ENCODE measurements around the gene NUDT5.
"Not testable (repeated sequence)": the region's sequence is repeated elsewhere in the genome, so short reads cannot be mapped to it uniquely, and the experiment has no call there.

The NUDT5 gene

DNA sequence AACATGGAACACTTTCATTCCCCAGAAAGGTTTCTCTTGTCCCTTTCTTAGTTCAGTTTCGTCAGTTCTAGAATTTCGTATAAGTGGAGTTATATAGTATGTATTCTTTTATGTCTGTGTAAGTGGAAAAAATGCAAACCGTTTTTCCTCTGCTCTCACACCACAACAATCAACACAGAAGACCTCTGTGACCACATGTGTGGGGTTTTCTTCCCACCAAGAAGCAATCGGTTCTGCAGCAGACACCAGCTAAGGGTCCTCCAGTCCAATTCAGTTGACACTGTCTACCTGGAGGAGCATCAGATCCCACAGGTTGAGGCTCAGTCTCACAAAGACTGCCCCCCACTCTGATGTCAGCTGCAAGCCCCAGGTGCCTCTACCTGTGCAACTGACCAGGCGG lies 6.5 kb upstream of the NUDT5 start:
- DNase-seq, result no peak

DNA sequence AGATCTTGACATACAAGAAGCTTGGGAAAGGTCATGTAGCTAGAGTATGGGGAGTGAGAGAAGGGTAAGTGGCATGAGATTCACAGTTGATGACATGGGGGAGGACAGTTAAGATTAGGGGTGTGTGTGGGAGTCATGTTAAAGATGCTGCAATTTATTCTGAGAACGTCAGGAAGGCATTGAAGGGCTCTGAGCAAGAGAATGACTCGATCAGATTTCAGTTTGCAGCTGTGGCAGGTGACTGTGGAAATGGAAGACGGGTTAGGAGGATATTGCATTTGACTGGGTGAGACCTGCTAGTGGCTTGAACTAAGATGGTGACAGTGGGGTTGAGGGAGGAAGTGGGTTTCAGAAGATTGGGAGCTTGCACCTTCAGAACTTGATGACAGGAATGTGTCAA lies 5.9 kb upstream of the NUDT5 start:
- no peak for DNase-seq

DNA sequence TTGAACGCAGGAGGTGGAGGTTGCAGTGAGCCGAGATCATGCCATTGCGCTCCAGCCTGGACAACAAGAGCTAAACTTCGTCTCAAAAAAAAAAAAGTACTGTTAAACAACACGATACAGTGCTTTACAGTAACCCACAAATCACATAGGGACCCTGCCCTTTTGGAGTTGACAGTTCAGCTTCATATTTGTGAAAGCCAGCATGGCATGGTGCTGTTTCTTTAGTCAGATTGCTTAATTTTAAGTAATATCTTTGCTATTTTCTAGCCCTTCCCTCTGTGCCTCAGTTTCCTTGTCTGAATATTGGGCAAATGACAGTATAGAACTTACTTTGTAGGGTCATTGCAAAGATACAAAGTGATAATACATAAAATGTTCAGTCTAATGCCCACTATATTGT lies 5.2 kb upstream of the NUDT5 start:
- no peak for DNase-seq

DNA sequence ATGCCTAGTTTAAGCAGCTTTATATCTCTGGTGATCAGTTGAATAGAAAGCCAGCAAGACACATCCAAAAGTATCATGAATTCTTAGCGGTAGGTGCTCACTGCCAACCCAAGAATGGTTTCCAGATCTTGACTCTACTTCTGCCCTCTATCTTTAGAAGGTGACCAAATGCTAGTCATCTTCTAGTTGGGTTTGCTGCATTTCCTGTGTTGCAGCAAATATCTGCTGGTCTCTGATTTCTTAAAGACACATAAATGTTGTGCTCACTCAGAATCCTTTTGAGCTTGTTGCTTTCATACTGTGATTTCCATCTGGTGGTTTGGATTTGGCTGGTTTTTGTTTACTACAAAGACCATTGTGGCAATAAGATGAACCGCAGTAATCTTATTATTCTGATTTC lies 2.5 kb upstream of the NUDT5 start:
- DNase-seq, result no peak

DNA sequence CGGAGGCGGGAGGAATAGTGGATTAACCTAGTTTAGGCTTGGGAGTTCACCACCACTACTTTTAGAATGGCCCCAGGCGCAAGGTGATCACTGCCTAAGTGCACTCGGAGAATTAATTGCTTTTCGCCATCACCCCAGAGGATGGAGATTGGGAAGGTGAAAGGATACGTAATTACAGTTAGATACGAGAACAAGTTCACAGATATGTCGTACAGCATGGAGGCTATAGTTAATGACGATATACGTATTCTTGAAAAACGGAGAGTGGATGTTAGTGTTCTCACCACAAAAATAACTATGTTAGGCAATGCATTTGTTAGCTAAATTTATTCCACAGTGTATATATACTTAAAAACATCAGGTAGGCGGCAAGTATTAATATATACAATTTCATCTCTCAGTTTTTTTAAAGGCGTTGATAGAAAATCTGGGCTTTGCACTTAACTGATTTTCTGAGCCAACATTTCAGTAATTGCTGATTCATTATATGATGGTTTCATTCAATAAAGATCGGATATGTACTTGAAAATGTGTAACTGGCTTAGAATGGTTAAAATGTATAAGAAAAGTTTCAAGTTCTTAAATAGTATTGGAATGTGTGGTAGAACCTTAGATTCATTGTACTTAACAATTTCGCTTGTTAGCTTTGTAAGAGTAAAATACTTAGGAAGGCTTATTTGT lies 980 bp upstream of the NUDT5 start:
- DNase-seq, result no peak

DNA sequence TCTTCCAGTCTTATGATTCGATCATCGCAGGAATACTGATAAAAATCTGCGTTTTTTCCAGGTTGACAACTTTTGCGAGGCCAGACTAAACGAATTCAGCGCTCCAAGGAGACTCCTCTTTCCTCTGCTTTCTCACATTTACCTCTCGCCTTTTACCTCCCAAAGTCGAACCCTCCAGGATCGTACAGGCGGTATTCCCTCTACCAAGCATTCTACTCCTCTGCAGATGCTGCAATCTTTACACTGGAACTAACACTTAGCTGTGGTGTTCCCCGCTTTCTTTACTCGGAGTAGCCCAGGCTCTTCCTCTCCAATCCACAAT lies 449 bp downstream of the NUDT5 start:
- no peak for DNase-seq

DNA sequence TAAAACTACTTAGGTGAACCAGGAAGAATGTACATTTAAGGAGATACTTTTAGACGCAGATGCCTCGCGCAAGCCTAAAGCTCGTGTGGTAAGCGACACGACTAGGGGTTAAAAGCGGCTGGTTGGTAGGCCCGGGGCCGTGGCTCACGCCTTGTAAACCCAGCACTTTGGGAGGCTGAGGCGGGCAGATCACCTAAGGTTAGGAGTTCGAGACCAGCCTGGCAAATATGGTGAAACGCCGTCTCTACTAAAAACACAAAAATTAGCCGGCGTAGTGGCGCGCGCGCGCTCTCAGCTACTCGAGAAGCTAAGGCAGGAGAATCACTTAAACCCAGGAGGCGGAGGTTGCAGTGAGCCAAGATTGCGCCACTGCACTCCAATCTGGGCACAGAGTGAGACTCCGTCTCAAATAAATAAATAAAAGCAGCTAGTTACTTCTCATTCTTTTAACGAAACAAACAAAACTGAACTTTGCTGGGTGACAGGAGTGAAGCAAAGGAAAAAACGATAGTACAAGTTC lies 879 bp downstream of the NUDT5 start:
- peak; percentile 21 for DNase-seq

DNA sequence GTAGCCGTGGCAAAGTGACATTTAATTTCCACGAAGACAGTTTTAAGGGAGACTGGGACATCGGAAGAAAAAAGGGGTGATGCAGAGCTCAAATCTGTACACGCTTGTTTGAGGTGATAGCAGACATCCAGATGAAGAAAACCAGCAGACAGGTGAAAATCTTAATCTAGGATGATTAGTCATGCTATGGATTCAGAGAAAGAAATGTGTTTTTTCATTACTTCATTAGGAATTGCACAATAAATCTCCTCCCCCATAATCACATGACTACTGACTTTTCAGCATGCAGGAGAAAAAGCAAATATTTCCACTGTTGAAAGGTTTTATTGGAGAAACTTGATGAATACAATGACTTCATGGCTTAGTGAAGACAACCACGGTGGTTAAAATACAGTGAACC lies 2.5 kb downstream of the NUDT5 start:
- no peak for DNase-seq

DNA sequence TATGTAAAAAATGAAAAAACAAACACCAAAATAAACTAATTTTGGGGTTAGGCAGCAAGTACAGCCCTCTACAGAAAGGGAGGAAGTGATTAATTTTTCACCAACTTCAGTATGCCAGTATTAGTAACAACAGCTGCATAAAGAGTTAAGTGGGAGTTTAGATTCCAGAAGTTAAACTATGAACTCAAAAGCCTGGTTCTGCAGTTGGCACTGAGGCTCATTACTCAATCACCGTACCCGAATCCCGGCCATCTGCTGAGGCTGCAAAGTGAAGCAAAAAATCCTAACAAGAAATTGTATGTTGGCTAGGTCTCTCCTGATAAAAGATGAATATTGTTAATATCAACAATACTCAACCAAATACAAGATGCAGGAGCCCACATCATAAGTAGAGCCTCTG lies 4.0 kb downstream of the NUDT5 start:
- DNase-seq, result no peak

DNA sequence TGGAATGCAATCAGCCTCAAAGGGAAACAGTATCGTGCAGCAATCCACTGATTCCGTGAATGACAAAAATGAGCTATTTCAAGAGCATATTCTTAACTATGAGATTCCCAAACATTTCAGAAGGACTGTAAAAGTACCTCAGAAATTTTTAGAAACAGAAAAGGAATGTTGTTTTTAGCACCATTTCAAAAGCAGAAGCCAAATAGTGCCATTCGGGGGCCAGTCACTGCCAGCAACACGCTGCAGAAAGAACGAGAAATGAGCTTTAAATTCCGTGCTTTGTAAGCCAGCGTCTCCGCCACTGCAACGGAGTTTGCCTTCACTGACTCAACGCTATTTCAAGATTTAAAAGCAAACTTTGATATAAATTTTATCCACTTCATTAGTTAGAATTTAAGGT lies 6.3 kb downstream of the NUDT5 start:
- no peak for DNase-seq

DNA sequence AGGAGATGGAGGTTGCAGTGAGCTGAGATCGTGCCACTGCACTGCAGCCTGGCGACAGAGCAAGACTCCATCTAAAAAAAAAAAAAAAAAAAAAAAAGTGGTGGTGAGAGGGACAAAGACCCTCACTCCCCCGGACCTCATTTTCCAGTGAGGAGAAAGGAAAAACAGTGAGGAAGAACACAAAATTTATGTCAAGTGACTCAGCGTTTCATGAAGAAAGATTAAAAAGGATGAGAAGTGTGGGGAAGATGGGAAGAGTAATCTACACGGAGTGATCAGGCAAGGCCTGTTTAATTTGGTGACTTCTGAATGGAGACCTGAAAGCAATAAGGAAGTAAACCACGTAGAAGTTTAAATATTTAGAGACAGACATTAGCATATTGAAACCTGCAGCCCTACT lies 7.0 kb downstream of the NUDT5 start:
- DNase-seq, result no peak

DNA sequence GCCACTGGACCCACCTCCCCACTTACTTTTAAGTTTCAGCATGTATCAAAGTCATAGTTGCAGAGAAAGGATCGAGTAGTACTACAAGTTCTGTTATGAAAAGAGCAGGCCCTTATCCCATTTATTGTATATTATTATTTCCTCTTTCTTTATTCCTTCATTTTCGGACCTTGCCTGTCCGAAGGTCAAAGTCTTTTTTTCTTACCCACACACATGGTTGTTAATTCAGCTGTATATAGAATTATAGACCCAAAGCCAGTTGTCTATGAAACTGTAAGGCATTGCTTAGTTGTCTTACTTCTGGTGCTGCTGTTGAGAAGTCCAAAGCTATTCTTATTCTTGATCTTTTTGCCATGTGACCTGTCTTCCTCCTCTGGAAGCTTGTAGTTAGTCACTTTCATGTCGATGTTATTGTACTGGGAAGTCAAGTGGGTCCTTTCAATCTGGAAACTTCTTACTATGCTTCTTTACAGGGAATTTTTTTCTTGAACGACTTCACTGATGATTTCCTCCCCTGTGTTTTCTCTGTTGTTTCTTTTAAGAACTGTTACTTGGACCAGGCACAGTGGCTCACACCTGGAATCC lies 8.3 kb downstream of the NUDT5 start:
- DNase-seq, result no peak

DNA sequence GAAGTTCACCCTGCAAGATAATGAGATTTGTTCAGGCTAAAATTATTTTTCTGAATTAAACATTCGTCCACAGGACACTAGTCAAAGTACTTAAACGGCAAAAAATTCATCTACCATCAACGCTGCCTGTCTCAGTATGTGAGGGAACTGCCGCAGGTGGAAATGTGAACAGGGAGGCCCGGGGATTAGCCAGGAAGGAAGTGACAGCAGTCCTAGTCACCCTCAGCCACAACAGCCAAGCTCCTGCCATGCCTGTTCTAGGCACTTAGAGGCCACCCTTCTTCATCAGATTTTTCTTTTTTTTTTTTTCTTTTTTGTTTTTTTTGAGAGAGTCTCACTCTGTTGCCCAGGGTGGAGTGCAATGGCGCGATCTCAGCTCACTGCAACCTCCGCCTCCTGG lies 9.4 kb downstream of the NUDT5 start:
- no peak for DNase-seq

DNA sequence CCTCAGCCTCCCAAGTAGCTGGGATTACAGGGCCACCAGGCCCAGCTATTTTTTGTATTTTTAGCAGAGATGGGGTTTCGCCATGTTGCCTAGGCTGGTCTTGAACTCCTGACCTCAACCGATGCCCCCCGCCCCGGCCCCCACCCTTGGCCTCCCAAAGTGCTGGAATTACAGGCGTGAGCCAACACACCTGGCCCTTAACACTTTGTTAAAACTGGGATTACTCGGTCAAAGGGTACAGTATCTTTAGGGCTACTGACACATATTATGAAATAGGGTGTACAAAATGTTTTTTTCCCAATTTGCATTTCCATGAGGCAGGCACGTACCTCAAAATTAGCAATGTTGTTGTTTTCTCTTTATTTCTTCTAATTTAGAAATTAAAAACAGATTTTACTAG lies 11.5 kb downstream of the NUDT5 start:
- DNase-seq, result no peak

DNA sequence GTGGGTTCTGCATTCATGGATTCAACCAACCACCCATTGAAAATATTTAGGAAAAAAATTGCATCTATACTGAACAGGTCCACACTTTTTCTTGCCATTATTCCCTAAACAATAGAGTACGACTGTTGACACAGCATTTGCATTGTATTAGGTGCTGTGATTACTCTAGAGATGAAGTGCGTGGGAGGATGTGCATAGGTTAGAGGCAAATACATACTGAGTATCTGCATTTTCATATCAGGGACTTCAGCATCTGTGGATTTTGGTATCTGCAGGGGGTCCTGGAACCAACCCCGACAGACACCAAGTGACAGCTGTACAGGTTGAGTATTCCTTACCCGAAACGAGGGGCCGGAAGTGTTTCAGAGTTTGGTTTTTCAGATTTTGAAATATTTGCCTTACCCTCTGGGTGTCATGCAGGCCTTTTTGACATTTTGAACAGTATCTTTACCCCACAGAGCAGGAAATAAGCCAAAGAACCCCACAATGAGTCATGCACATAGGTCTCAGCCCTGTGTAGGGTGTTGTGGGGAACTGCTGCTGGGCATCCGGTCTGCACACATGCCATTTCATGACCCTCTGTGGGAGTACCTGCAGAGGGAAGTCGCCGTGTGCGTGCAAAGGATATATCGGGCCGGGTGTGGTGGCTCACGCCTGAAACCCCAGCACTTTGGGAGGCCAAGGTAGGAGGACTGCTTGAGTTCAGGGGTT lies 14.5 kb downstream of the NUDT5 start:
- peak; percentile 74 for DNase-seq

DNA sequence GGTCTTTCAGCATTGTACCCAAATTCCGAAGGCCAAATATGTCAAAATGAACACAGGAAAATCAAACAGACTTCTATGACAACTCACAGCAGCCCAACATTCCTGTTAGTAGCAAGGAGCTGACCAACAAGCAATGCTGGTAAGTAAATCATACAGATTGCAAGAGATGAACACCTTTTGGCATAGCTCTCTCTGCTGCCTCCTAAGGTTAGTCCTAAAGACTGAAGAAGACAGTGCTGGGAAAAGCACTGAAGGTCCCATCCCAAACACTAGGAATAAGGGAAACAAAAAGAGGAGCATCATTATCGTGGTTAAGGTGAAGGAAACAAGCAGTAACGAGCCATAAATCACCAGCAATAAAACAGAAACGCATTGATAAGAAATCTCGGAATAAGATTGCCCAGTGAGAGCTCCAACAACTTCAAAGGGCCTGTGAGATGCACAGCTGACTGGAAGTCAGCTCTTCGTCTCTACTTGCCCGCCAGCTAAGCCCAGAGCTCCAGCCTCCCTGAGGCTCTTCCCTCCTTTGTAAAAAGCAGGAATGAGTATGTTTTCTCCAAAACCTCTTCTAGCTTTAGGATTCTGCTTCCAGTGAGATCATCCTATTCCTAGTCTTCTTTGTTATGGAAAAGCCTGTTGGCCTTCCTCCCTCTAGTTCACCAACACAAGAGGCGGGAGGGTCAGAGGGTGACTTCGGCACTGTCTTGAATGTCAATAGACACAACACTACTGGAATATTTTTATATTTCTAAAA lies 15.3 kb downstream of the NUDT5 start:
- no peak for DNase-seq

DNA sequence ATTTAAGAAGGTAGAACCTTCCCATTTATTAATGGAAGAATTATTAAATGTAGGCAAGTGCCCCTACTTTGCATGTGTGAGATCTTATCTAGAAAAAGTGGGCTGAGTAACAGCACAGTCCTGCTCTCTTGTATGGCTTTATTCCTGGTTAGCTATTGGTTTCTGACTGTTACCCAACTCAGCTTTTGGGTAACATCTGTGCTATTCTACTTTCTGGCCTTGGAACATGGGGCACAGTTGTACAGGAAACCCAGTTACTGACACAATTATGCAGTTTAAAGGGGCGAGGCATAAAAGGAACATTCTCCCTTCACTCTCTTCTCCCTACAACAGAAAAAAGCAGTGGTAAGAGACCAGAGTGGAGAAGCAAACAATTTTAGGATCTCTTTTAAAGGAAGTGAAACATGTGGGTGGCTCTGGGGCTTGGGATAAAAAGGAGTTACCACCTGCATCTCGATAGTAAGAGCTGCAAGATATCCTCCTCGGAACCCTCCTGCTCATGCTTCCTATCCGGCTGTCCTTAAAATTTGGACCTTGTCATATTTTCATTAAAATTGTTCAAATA lies 16.0 kb downstream of the NUDT5 start:
- DNase-seq, result no peak

DNA sequence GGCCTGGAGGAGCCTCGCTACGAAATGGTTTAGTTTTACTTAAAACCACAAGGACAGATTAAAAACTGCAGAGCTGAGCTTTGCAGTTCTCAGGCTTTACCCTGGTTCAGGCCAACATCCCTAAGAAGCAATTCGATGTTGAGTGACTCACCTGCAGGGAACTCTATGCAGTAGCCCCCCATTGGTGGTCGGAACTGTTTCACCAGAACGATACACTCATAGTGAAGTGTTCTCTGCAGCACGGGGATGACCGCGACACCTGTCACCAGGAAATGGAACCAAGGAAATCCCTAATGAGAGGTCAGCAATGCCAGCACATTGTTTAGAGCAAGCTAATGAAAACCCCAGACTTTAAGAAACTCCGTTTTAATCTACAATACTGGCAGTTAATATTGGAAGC lies 18.0 kb downstream of the NUDT5 start:
- DNase-seq, result no peak

DNA sequence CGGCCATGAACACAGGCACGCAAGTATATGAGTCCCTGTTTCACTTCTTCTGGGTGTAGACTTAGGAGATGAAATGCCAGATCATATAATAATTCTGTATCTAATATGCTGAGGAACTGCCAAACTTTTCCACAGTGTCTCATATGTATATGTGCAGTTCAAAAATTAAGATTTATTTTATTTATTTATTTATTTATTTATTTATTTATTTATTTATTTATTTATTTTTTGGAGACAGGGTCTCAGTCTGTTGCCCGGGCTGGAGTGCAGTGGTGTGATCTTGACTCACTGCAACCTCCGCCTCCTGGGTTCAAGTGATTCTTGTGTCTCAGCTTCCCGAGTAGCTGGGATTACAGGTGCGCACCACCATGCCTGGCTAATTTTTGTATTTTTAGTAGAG lies 24.2 kb downstream of the NUDT5 start:
- DNase-seq, result not testable (repeated sequence)

DNA sequence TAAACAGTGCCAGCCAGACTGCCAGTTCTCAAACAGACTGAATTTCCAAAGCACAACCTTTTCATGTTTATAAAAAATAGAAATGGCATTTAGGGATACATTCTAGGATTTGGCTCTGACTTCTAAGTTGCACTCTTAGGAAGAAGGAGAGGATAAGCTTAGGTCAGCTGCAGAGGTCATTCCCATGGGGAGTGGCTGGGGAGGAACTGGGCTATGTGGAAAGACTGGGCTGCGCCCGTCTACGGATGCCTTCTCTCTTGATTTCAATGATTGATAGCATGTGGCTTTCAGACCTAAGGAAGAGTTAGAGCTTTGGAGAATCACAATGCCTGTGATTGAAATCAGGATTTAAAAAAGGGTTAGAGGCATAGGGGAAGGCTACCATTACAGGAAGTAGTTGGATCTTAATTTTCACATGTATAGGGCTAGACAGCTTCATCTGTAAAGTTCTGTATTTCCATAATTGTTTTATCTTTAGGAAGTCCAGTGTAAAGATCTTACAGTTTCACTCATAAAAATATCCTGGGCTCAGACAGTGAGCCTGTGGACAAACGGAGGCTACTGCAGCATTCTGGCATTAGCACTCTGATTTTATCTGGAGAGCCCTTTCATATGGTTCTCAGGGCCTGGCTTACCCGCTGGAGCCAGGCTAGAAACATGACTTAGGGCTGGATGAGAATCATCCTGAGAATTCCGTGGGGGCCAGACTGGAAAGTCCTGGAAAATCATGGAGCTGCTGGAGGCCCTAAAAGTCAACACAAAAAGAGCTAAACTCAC lies 29.5 kb downstream of the NUDT5 start:
- DNase-seq, result no peak

DNA sequence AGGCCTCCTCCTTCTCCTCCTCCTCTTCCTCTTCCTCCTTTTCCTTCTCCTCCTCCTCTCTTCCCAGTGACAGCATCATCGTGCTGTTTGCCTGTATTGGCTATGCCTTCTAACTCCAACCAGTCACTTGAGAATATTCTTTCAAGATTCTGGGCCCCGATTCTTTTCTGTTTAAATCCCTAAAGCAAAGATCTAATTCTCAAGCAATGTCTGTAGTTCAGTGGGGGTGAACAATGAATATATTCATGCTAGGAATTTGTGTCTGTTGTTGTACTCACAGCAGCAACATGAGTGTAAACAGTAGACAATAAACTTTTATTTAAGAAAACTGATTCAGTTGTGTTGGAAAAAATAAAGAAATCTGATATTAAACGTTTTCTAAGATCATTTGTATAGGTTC lies 30.7 kb downstream of the NUDT5 start:
- no peak for DNase-seq

DNA sequence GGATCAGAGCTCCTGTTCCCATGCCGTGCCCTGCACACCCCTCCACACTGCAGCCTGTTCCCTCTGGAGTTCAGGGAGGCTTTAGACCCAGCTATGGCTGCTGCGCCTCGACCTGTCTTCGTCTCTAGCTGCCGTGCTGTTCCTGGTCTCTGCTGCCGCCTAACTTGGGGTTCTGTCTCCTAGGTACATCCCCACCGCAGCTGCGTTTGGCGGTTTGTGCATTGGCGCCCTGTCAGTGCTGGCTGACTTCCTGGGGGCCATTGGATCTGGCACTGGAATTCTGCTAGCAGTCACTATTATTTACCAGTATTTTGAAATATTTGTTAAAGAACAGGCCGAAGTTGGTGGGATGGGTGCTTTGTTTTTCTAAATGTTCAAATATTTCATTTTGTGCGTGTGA lies 31.6 kb downstream of the NUDT5 start:
- DNase-seq, result no peak

DNA sequence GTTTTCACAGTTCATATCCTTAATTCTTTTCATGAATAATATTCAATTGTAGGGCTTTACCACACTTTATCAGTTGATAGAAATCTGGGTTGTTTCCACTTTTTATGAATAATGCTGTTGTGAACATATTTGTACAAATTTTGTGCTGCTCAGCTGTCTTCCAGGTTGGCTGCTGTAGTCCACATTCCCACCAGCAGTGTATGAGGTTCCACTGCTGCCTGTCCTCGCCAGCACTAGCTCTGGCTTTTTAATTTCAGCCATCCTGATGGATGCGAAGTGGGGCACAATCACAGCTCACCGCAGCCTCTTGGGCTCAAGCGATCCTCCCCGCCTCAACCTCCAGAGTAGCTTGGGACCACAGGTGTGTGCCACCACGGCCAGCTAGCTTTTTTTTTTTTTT lies 32.8 kb downstream of the NUDT5 start:
- no peak for DNase-seq
